HepG2 (cell line): ENCODE measurements around the gene ARHGAP21. TPM values are rescaled to one million over a fixed set of nuclear protein-coding genes. Genes with fewer than 3 reads are reported as not detected.

Experiments
- ATF2 ChIP-seq: sonication (generic); formaldehyde crosslinking; IDR thresholded peaks from 2 replicates; pipeline ENCODE4 v1.4.0; 2020; ENCODE audit warnings: missing genetic modification reagents
- ATF7-NPFF ChIP-seq: sonication (generic); formaldehyde crosslinking; IDR thresholded peaks from 2 replicates; pipeline ENCODE4 v1.8.1; 2023; ENCODE audit warnings: mild to moderate bottlenecking, low read depth, missing genetic modification reagents, moderate library complexity
- CBX1 ChIP-seq: IDR thresholded peaks from one replicate; pipeline ENCODE4 v1.6.1; 2016; ENCODE audit warnings: antibody characterized with exemption, low read depth
- DZIP1 ChIP-seq: sonication (generic); formaldehyde crosslinking; IDR thresholded peaks from 2 replicates; pipeline ENCODE4 v1.5.0; 2020; ENCODE audit warnings: mild to moderate bottlenecking, missing genetic modification reagents
- IKZF1 ChIP-seq: fragments of 450-650 bp; IDR thresholded peaks from 2 replicates; pipeline ENCODE4 v1.7.1; 2016
- MIER2 ChIP-seq: IDR thresholded peaks from 2 replicates; pipeline ENCODE4 v1.6.1; 2016; ENCODE audit warnings: missing biosample characterization, missing genetic modification reagents
- NFYC ChIP-seq: IDR thresholded peaks from 2 replicates; pipeline ENCODE4 v1.6.1; 2016; ENCODE audit warnings: missing genetic modification reagents, missing compliant biosample characterization
- REL ChIP-seq: sonication (generic); formaldehyde crosslinking; conservative IDR thresholded peaks from 2 replicates; pipeline ENCODE4 v1.8.0; 2022; ENCODE audit warnings: mild to moderate bottlenecking, missing genetic modification reagents, moderate library complexity
- TARDBP ChIP-seq: sonication (generic); formaldehyde crosslinking; IDR thresholded peaks from 2 replicates; pipeline ENCODE4 v1.8.0; 2022; ENCODE audit warnings: mild to moderate bottlenecking, missing genetic modification reagents
- ZBTB25 ChIP-seq: IDR thresholded peaks from 2 replicates; pipeline ENCODE4 v1.6.1; 2018; ENCODE audit warnings: missing genetic modification reagents
- ZBTB38 ChIP-seq: sonication (generic); formaldehyde crosslinking; IDR thresholded peaks from 2 replicates; pipeline ENCODE4 v1.5.1; 2020; ENCODE audit warnings: mild to moderate bottlenecking, missing genetic modification reagents
- ZNF136 ChIP-seq: sonication (generic); formaldehyde crosslinking; IDR thresholded peaks from 2 replicates; pipeline ENCODE4 v1.8.1; 2022; ENCODE audit warnings: low read depth, mild to moderate bottlenecking, moderate library complexity, missing genetic modification reagents
- ZNF142 ChIP-seq: sonication (generic); formaldehyde crosslinking; IDR thresholded peaks from 2 replicates; pipeline ENCODE4 v1.4.0; 2020; ENCODE audit warnings: missing genetic modification reagents
- ZNF530 ChIP-seq: sonication (generic); formaldehyde crosslinking; IDR thresholded peaks from 2 replicates; pipeline ENCODE4 v1.5.0; 2020; ENCODE audit warnings: low read depth, mild to moderate bottlenecking, missing genetic modification reagents
- ZNF639 ChIP-seq: conservative IDR thresholded peaks from 2 replicates; pipeline ENCODE4 v1.6.1; 2018; ENCODE audit warnings: missing genetic modification reagents
- ZNF841 ChIP-seq: sonication (generic); formaldehyde crosslinking; IDR thresholded peaks from 2 replicates; pipeline ENCODE4 v1.8.1; 2023; ENCODE audit warnings: missing genetic modification reagents, borderline replicate concordance
- polyA plus RNA-seq, 8 experiments: library from polyadenylated mRNA; depleted of rRNA in 3 of 8; stranded (reverse) in 7 of 8; unstranded in 1 of 8; fragments of >200 nt; fragmentation: Illumina TruSeq in 4 of 8; extraction: Trizol in 4 of 8; gene quantifications; 2 replicates each; pipeline versions ENCODE4 v1.2.1 to v1.2.3, GENCODE V29; 2011 to 2016; ENCODE audit warnings: low read depth in 4 of 8, missing spikeins in 1 of 8, mixed read lengths in 1 of 8; ENCODE audit not compliant: insufficient read depth in 1 of 8
- total RNA-seq, 5 experiments: library from RNA; depleted of rRNA; stranded (reverse); fragments of >200 nt; fragmentation: Illumina TruSeq; extraction: Trizol; gene quantifications; 2 replicates each; pipeline ENCODE4 v1.2.3, GENCODE V29; 2016; ENCODE audit warnings: low read depth in 1 of 5

Gene ARHGAP21
- total and polyA plus RNA-seq, 2 of the 13 experiments (the other 11 are each of a cell fraction or from before 2014, with no cell fraction given): 23.9 to 26.6 TPM

- TF ChIP-seq ZNF142 (CRISPR knock-in tag) (peak; percentile 56; the same call in 1 of the 2 replicates), DZIP1 (no peak), ZNF639 (CRISPR knock-in tag) (no peak), REL (CRISPR knock-in tag) (no peak), TARDBP (CRISPR knock-in tag) (no peak), ZBTB25 (no peak), NFYC (CRISPR knock-in tag) (peak; percentile 87), IKZF1 (no peak), ATF7-NPFF (CRISPR knock-in tag) (peak; percentile 77; the same call in 1 of the 2 replicates), ZNF136 (CRISPR knock-in tag) (no peak), CBX1 (no peak), ZNF841 (no peak), ZNF530 (CRISPR knock-in tag) (no peak), ATF2 (CRISPR knock-in tag) (0 out of 2 replicates have a peak, but pooled peaks have one; percentile 35), MIER2 (CRISPR knock-in tag) (no peak), ZBTB38 (CRISPR knock-in tag) (no peak; the same call in 1 of the 2 replicates)
These were observed 918 bp upstream of the ARHGAP21 start (continued) for GRCh38 chr10:24724381-24725228.
